ENCODE data around the gene ASAP2. TPM values are rescaled to one million over a fixed set of nuclear protein-coding genes. Genes with fewer than 3 reads are reported as not detected.

ASAP2 gene
- total and polyA plus RNA-seq, 9 of the 15 experiments (the other 6 are each of a cell fraction or from before 2014, with no cell fraction given), result 0.06 to 4.3 (median 3.1) TPM

GRCh38 chr2:9313443-9313842 is 106.8 kb downstream of the ASAP2 start (continued):
- TF ChIP-seq IFI16 (CRISPR knock-in tag; IDR thresholded peaks at IDR 0.05), result no peak
- TF ChIP-seq BCL6 (CRISPR knock-in tag; IDR thresholded peaks at IDR 0.05), result no peak
- TF ChIP-seq CTCF (IDR thresholded peaks at IDR 0.05 in 2 of 3, conservative IDR thresholded peaks at IDR 0.05 in 1 of 3; ENCODE audit: insufficient read depth in 2 of 3, low read depth in 1 of 3, low read length in 3 of 3), result no peak
- no peak for TF ChIP-seq ZNF778 (CRISPR knock-in tag; IDR thresholded peaks at IDR 0.05)
- TF ChIP-seq ZNF41 (CRISPR knock-in tag; conservative IDR thresholded peaks at IDR 0.05), result no peak
- TF ChIP-seq ZBTB9 (CRISPR knock-in tag; IDR thresholded peaks at IDR 0.05), result no peak
- no peak for TF ChIP-seq CREB3L1 (IDR thresholded peaks at IDR 0.05; ENCODE audit: borderline replicate concordance, low read depth)
- no peak for TF ChIP-seq NFE2 (IDR thresholded peaks at IDR 0.05; ENCODE audit: low read depth)
- peak; percentile 78 for TF ChIP-seq MAX (CRISPR knock-in tag; IDR thresholded peaks at IDR 0.05)
- TF ChIP-seq GTF3C2 (IDR thresholded peaks at IDR 0.05; ENCODE audit: borderline replicate concordance, extremely low read depth, insufficient read length), result no peak
- no peak for TF ChIP-seq MXI1 (IDR thresholded peaks at IDR 0.05; ENCODE audit: low read depth, low read length)
- TF ChIP-seq BRD4 (IDR thresholded peaks at IDR 0.05), result no peak
- TF ChIP-seq ZNF239 (CRISPR knock-in tag; IDR thresholded peaks at IDR 0.05), result no peak
- no peak for TF ChIP-seq ZC3H8 (IDR thresholded peaks at IDR 0.05)
- TF ChIP-seq CBFA2T2 (conservative IDR thresholded peaks at IDR 0.05), result peak; percentile 59; the same call in 1 of the 2 replicates
- no peak for TF ChIP-seq PCBP2 (IDR thresholded peaks at IDR 0.05; ENCODE audit: low read depth, low read length, poor library complexity, severe bottlenecking)
- no peak for TF ChIP-seq ZBED1 (IDR thresholded peaks at IDR 0.05)
- no peak for TF ChIP-seq CHCHD3 (CRISPR knock-in tag; IDR thresholded peaks at IDR 0.05)
- no peak for TF ChIP-seq HBP1 (CRISPR knock-in tag; IDR thresholded peaks at IDR 0.05)
